NCI-H446 treated with DMSO at 0.1 percent for 48 hours (cell line): Measurements from ENCODE around the gene PLXNA1.

Experiments used
- DNase-seq: peaks from one replicate; lab custom pipeline; 2025; lab: John Stamatoyannopoulos, UW

PLXNA1 gene

DNA sequence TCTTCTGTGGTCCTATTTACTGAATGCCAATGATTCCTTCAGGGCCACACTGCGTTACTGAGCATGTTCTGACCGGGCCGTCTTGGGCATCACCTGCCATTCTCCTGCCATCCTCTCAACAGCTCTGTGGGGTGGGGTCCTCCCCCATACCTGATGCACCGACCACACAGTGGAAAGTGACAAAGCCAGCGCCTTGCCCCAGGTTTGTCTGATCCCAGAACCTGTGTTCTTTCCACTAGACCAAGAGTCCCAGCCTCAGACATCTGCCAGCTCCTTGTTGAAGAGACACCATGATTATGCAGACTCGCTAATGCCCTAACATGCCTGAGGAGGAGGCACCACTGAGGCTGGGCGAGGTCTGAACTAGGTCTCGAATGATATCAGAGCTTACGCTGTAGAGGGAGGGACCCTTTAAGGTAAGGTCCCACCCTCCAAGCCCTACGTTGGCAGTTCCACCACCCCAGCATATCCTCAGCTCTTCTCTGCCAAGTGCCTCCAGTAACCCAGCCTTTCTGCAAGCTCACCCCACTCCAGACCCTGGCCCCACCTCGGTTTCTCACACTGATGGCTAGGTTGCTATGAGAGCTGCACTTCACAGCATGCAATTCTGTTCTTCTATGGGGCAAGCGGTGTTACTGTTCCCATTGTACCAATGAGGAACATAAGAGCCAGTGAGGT, 29.8 kb upstream of the PLXNA1 start:
- DNase-seq: no peak

DNA sequence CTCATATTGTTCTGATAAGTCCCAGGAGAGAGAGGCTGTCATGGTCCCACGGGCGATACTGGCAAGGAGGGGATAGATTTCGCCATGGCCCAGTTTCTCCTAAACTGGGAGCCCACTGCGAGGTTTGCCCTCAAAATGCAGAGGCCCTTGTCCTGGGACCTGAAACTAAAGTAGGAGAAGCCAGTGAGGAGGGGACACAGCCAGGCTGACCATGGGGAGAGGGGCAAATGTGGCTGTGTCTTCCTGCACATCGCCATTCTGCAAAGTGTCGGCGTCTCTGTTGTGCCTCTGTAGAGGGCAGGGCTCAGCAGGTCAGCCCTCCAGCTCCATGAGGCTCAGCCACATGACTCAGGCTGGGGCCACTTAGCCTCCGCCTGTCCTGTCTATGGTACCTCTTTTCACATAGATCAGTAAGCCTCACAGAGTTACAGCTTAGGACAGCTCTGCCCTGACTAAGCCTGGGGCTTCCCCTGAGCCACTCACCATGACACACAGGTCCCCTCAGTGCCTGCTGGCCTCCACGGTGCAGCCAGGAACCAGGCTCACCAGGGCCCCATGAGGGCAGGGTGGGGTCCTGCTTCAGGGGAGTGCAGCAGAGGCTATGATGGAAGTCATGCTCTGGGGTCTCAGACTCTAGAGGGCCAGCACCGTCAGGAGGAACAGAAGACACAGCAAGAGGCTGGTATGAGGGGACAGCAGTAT, 28.6 kb upstream of the PLXNA1 start:
- DNase-seq: no peak

DNA sequence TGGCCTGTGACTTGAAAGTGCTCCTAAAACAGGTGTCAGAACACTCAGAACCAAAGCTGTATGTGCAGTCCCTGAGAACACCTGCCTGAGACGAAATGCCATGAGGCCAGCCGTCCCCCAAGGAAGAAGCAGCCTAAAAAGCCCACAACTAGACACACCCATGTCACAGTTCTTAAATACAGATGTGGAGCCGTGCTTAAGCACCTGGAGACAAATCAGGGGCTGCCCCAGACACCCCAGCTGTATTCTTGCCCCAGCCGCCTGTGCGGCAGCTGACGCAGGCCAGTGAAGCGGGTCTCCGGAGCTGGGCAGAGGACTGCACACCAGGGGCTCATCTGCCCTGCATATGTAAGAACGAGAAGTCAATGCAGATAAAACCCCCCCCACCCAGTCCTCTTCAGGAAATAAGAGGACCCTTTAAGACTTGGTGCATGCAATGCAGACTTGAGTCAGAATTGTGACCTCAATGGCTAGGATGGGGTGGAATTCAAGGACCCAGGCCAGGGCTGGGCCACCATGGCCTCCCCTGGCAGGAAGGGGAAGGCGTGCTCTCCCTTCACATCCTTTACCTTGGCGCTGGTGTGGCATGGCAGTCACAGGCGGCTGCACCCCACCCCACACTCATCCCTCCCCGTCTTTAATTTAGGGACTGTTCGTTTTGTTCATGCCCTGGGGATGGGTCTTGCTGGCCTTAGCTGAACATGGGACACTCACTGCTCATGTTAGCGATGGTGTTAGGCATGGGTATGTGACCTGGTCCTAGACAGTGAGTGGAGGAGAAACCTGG, 27.7 kb upstream of the PLXNA1 start:
- DNase-seq: no peak

DNA sequence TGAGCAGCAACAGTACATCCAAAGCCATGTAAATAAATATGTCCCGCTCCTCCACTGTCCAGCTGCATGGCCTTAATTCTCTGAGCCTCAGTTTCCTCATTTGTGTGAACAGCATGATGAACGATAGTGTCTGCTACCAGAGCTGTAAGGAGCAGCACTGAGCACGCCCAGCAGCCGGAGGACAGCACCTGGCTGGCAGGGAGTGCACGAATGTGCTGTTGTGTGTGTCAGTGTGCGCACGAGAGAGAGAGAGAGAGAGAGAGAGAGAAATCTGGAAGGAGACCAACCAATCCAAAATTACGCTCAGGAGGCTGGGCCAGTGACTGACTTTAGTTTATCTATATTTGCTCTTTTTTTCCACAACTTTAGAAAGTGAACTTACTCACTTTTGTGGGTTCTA, 26.6 kb upstream of the PLXNA1 start:
- DNase-seq: no peak

DNA sequence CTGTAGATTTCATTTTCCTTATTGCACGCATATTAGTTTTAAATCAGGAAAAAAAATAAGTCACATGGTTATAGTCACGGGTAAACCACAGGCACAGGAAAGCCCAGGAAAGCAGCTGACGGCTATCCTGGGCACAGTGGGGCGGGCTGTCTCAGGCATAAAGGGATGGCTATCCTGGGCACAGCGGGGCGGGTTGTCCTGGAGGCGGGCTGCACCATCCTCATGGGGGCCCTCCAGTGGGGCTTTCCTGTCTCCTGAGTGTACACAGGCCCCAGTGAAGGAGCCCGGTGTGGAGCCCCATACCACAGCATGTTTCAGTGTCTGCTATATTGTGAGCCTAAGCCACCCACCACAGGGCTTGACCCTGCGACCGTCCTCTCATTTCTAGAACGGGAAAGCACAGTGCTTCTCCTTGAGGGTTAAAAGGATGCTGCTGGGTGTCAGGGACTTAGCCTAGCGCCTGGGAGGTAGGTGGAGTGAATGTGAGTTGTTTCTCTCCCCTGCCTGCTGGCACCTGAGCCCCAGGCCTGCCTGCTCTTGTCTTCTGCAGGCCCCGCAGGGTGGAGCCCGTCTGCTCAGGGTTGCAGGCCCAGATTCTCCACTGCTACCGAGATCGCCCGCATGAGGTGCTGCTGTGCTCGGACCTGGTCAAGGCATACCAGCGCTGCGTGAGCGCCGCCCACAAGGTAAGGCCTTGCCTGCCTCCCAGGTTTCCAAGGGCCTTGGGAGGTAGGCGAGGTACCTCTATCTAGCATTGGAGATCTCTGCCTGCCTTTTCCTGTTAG, 25.9 kb upstream of the PLXNA1 start:
- DNase-seq: no peak

DNA sequence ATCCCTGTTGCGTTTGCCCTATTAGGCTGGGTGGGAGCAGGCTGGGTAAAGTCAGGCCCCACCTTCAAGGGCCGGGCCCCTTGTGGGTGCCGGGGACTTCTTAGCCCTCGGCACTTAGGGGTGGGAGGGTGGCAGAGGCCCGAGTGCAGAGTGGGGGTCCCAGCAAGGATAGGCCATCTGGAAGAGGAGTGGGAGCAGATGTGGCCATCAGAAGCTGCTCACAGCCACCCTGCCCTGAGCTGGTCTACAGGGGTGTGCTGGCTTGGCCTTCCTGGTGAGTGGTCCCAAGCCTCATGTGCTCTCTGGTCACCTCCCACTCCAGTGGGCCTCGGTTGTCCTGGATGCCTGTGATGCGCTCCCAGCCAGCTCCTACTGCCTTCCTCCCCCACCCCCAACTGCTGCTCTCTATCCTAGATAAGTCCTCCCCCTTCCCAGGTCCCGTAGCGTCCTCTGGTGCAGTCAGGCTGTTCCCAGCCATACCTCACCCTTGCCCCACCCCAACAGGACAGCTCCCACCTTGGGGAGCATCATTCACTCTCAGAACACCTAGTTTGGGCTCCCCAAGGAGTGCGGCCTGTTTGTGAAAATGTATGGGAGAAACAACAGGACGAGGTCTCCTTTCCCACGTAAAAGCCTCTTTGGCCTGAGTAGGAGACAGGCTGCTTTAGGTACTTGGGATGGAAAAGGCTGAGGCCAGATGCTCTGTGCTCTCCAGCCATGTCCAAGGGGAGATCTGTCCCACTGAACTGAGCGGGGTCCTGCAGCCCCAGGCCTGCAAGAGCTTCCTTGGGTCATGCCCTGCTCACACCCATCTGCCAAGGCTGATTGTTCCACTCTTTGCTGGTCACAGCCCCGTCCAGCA, 24.9 kb upstream of the PLXNA1 start:
- DNase-seq: no peak

DNA sequence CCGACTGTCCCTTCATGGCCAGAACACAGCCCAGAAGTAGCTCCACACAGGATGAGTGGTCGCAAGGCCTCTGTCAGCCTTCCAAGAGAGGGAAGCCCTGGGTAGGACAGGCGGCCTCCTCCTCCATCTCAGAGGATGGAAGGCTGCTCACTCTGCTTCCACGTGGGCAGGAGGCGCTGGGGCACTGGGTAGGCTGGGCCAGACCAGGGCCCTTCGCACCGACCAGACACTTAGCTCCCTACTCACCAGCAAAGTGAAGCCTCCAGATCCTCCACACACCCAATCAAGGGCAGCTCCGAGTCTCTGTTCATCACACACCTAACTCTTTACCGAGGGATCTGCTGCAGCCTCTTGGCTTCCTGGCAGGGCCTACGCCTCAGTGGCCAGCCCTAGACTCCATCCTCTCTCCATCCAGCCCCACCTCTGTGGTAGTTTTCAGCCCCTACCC, 24.3 kb upstream of the PLXNA1 start:
- no peak for DNase-seq

DNA sequence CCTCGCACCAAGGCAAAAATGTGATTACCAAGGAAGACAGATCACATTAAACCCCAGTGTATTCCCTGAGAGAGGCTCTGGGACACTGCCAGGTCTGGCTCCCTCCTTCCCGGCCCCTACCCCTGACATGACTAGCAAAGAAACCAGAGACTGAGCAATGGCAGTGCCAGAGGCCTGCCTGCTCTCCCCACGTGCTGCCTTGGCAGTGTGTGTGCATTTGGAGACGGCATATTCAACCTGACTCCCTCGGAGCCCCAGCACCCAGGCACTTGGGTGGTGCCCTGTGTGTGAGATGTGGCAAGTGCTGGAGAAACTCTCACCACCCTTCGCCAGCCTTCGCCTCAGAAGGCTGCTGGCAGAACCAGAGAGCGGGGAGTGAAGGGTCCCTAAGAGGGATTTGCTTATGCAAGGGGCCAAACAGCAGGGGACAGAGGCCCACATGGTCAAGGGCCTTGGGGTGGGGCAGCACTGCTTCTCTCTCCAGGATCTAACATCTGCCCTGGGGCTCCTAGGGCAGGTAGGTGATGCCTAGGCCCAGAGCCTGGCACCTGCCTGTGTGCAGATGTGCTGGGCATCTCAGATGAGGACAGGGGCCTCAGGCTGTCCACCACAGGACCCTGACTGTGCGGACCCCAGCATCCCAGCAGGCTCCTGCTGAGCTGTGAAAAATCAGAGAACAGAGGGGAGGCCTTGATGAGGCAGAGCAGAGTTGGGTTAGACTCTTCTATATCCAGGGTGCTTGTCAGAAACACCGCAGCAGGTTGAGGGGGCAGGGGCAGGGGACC, 23.6 kb upstream of the PLXNA1 start:
- no peak for DNase-seq

DNA sequence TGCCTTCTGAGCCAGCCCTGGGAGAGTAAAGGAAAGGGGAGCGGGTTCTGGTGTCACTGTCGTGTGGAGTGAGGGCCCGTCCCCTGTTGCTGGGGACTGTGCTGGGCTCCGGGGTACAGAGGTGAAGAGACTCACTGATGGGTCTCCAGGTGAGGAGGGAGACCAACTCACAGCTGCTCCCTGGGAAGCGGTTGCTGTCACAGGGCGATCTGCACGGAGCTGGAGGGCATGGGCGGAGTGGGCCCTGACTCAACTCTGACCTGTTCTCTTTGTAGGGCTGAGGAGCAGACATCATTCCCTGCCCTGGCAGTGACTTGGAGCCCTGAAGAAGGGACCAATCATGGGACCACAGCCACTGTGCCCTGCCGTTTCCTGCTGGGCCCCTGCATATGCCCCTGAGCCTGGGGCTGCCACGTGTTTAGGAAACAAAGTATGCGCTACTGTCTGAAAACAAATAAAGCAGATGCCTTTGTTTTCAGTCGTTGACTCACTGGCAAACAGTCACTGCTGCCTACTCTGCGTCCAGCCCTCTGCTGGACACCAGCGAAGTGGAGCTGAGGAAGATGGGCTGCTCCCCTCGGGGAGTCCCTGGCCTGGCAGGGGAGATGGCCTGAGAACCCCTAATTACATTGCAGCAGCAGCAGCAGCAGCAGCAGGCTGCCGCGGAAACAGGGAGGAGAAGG, 22.9 kb upstream of the PLXNA1 start:
- no peak for DNase-seq

DNA sequence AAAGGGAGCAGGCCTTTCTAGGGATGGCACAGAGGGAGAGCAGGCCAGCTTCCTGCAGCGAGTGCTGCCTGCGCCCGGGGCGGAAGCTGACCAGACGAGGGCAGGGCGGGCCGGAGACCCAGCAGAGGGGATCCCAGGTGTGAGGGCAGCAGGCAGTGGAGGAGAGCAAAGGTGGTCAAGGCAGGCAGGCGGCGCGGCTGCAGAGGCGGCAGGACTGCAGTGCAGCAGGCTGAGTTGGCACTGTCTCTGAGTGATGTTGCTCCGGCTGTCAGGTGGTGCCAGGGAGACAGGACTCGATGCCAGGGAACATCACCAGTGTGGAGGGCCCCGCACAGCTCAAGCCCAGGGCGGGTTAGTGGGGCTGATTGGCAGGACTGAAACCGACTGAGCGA, 22.3 kb upstream of the PLXNA1 start:
- DNase-seq: peak; percentile 41

DNA sequence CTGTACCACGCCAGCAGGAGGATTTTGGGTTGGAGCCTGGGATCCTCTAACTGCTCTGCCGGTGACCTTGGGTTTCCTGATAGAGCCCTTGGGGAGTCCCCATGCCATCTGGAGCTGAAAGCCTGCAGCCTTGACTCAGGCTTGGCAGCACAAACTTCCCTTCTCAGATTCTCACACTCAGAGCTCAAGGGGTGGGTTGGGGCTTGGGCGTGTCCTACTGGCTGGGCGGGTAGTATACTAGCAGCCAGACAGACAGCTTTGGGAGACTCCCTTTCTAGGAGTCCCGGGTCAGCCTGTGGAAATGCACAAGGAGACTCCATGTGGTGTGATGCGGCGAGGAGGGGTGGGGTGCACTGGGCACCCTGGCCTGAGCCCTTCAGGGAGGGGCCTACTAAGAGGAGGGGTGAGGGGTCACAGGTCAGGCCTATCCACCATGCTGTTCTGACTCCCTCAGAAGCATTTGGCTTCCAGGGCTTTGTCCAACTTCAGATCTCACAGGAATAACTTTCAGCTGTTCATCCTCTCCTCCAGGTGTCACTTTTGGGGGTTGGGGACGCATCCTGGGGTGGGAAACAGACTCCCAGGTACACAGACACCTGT, 21.6 kb upstream of the PLXNA1 start:
- peak; percentile 83 for DNase-seq

DNA sequence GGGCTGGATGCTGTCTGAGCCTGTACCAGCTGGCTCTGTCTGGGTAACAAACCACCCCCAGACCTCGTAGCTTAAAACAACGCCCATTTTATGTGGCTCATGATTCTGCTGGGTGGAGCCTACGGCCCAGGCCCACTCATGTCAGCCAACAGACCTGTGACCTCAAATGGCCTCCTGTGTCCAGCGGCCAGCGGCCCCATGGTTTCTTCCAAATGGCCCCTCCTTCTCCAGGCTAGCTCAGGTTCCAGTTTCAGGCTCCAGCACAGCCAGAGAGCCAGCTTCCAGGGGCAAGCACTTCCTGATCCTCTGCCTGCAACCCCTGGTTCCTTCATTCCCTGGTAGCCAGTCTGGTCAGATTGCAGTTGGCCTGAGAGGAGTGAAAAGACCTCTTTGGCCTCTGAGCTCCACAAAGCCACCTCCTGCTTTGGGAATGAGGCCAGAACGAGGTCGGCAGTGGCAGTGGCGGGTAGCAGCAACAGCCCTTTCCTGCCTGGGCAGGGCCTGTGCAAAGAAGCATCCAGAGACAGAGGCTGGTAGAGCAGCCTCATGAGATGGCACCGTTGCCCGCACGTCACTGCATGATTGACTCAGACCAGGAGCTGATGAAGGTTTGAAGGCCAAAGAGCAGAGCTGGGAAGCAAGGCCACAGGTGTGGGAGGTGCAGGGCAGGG, 21.0 kb upstream of the PLXNA1 start:
- no peak for DNase-seq

DNA sequence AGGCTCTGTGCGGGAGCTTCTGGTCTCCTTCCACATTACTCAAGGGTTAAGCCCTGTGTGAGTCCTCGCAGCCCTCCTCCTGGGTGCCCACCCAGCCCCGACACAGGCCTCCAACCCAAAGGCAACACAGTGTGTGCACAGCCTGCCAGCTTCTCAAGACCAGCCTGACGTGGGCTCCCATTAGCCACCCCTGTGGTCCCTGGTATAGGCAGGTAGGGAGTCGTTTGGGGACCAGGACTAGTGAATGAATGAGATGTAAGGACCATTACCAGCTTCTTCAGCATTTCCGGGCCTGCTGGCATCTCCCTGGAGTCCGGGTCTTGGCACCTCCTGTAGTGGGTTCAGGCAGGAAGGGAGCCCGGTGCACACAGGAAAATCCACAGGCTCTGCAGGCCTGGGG, 20.2 kb upstream of the PLXNA1 start:
- DNase-seq: no peak

DNA sequence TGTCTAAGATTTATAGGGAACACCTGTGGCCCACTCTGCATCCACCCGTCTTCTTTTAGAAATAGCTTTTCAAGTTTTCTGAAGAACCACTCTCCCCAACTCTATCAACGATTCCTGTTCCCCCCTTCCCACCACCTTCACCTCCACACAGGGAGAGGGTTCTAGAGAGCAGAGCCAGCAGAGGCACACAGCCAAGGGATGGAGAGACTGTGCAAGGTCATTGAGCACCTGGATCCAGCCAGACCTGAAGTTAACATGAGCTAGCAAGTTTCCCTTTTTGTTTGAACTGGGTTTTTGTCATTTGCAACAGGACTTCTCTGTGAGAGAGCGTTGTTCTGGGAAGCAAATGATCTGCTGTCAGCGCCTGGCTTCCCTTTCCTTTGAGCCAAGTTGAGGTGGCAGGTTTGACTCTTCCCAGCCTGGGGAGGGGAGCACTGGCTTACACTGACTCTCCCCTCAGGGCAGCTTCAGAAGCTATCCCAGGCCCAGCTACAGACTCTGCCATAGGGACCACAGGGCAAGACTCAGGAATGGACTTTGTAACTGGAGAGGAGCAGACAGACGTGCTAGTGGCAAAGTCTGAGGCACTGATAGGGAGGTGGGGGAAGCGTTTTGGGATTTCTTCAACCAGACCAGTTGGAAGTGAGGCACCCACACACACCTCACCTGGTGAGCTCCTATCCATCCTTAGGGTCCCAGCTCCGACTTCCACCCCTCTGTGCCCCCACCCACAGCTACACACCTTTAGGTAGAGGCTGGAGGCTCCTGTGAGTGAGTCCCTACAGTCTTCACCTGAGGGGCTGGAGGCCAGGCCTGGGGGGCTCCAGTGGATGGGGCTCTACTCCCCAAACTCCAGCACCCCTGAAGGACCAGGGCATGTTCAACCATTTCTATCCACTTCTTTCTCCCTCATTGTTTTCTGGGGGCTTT, 19.4 kb upstream of the PLXNA1 start:
- DNase-seq: no peak

DNA sequence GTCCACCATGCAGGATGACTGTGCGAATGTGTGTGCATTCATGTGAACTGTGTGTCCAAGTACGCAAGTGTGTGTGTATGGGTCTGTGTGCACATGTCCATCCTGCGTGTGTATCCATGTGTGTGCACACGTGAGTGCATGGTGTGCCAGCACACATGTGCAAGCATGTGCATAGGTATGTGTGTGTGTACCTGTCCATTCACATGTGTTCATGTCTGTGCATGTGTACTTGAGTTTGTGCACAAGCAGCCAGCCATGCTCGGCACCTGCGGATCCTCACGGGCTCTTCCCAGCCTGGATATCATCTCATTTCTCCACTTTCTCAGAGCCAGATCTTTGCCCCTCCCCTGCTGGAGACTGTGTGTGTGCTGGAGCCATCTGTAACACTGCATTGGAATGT, 18.7 kb upstream of the PLXNA1 start:
- DNase-seq: no peak

DNA sequence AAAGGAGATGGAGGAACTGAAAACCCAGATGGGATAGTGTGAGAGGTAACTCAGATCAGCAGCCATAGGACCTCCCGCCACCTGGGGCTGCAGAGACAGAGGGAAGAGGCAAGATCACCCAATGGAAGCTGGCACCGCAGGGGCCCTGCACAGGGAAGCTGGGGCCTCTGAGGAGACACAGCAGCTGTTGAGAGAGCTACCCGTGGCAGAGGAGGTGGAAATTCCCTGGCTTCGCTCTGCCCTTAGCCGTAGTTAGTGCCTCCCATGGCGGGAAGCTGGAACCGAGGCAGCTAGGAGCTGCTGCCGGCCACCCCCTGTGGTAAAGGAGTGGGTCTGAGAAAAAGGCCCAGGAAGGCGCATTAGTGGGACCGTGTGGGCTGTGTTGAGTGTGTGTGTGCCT, 18.0 kb upstream of the PLXNA1 start:
- no peak for DNase-seq

DNA sequence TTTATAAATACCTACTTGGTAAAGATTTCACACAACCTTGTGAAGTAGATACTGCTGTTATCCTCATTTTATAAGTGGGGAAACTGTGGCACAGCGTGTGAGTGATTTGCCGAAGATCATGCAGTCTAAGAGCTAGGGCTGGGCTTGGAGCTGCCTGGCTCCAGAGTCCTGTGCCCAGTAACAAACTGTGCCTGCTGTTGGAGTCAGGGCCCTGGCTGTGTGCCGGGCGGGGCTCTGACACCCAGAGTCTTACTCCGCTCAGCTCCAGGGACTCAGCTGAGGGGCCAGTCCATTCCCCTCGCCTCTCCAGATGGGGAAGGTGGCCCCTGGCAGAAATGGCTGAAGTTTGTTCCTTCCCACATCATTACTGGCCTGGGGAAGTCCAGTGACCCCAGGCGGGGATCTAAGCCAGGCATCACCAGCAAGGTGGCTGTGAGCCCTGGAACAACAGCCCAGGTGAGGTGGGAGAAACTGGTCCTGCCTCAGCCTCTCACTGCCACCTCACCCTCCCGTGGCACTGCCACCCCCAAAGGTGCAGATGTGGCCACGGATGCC, 17.3 kb upstream of the PLXNA1 start:
- DNase-seq: no peak

DNA sequence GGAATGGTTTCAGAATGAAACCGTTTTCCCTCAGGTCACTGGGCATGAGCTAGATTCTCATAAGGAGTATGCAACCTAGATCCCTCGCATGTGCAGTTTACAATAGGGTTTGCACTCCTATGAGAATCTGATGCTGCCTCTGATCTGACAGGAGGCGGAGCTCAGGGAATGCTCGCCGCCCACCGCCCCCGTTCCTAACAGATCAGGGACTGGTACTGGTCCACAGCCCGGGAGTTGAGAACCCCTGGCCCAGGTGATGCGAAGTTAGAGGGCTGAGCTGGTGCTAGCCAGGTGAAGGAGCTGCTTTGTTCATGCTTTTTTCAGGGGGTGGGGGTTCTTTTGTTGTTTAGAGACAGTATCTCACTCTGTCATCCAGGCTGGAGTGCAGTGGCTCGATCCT, 15.5 kb upstream of the PLXNA1 start:
- DNase-seq: no peak
